ENCODE data around the gene RNF7.
A peak's percentile ranks its signal among the peaks of the same experiment; 100 is the strongest.
"Not testable (repeated sequence)": the region's sequence is repeated elsewhere in the genome, so short reads cannot be mapped to it uniquely, and the experiment has no call there.

Gene RNF7

GRCh38 chr3:141735770-141736465, 2.2 kb upstream of the RNF7 start:
- DNase-seq = no peak

GRCh38 chr3:141737093-141737492, 1.0 kb upstream of the RNF7 start:
- DNase-seq = no peak

- DNase-seq = no peak
Observed at GRCh38 chr3:141737678-141738021, 448 bp upstream of the RNF7 start.

- peak; percentile 48 for DNase-seq
Observed at GRCh38 chr3:141738891-141739363, 829 bp downstream of the RNF7 start.

- DNase-seq = no peak
Observed at GRCh38 chr3:141739731-141740130, 1.6 kb downstream of the RNF7 start.

GRCh38 chr3:141740349-141740748, 2.3 kb downstream of the RNF7 start:
- peak; percentile 6 for DNase-seq

GRCh38 chr3:141743305-141743704, 5.2 kb downstream of the RNF7 start:
- DNase-seq = no peak

- DNase-seq = no peak
Observed at GRCh38 chr3:141746962-141747361, 8.9 kb downstream of the RNF7 start.

GRCh38 chr3:141753399-141753798, 15.3 kb downstream of the RNF7 start:
- no peak for DNase-seq

GRCh38 chr3:141754032-141754431, 15.9 kb downstream of the RNF7 start:
- no peak for DNase-seq

GRCh38 chr3:141762552-141762951, 24.5 kb downstream of the RNF7 start:
- DNase-seq = not testable (repeated sequence)

GRCh38 chr3:141763088-141763750, 25.1 kb downstream of the RNF7 start, which contains the start of gene GRK7:
TSS of gene GRK7 (plus strand) at chr3:141763408. CDS start at chr3:141778285, 14,877 bp downstream.
- no peak for DNase-seq

- no peak for DNase-seq
Observed at GRCh38 chr3:141764045-141764444, 25.9 kb downstream of the RNF7 start.

GRCh38 chr3:141764465-141764864, 26.4 kb downstream of the RNF7 start:
- DNase-seq = no peak

- DNase-seq = no peak
Observed at GRCh38 chr3:141764986-141765385, 26.9 kb downstream of the RNF7 start.

GRCh38 chr3:141767066-141767465, 29.0 kb downstream of the RNF7 start:
- DNase-seq = no peak

- no peak for DNase-seq
Observed at GRCh38 chr3:141769221-141769894, 31.3 kb downstream of the RNF7 start.

GRCh38 chr3:141773676-141774075, 35.6 kb downstream of the RNF7 start:
- DNase-seq = no peak

GRCh38 chr3:141776376-141776775, 38.3 kb downstream of the RNF7 start:
- no peak for DNase-seq

GRCh38 chr3:141776885-141777284, 38.8 kb downstream of the RNF7 start:
- DNase-seq = no peak

- no peak for DNase-seq
Observed at GRCh38 chr3:141777957-141778813, 40.1 kb downstream of the RNF7 start.

- no peak for DNase-seq
Observed at GRCh38 chr3:141779667-141780066, 41.6 kb downstream of the RNF7 start.

GRCh38 chr3:141782386-141782932, 44.4 kb downstream of the RNF7 start:
- no peak for DNase-seq

All from CD4-positive, alpha-beta T cell treated with Interleukin-10 for 1 hour (primary cell).